ENCODE results near the gene COL8A2.

Gene COL8A2

DNA sequence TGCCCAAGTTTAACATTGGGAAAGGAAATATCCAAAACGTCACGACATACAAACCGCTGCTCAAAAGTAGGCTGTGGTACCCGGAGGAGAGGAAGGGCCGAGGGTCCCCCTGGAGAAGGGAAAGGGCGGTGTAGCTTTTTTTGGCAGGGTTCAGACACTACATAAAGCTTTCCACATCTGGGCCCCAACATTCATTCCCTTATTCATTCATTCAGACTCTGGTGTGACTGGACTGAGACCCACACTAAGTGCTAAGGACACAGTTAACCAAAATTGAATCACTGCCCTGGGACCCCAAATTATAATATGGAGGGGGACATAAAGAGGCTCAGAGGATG, 10.3 kb upstream of the COL8A2 start:
- no peak for DNase-seq (ENCODE audit: low spot score)

GRCh38 chr1:36134505-36135329, 9.7 kb upstream of the COL8A2 start:
- no peak for DNase-seq (ENCODE audit: low spot score)

GRCh38 chr1:36134031-36134430, 9.0 kb upstream of the COL8A2 start:
- DNase-seq (ENCODE audit: low spot score) = no peak

DNA sequence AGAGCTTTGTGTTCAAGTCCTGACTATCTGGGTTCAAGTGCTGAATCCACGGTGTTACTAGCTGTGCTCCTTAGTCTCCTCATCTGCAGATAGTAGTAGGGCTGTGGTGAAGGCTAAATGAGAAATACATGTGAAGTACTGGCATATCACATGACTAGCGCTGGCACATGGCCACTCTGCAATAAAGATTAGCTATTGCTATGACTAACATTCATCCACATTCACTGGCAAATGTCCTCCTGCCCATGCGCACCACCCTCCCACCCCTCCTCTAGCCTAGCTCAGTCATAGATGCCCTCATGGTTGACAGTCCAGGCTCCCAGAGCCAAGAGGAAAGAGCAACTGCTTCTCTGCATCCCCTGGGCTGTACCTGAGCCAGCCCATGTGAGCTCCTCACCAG, 8.5 kb upstream of the COL8A2 start:
- no peak for DNase-seq (ENCODE audit: low spot score)

- DNase-seq (ENCODE audit: low spot score) = no peak
These were observed 7.0 kb upstream of the COL8A2 start for GRCh38 chr1:36132029-36132428.

DNA sequence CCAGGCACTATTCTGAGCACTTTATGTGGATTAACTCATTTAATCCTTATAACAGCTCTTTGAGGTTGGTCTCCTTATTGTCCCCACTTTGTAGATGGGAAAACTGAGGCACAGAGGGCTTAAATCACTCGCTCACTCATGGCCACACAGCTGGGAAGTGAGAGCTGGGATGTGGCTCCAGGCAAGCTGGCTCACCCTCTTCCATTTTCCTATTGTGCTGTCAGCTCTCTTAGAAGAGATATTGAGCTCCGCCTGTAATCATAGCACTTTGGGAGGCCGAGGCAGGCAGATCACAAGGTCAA, 3.8 kb upstream of the COL8A2 start:
- DNase-seq (ENCODE audit: low spot score) = no peak

DNA sequence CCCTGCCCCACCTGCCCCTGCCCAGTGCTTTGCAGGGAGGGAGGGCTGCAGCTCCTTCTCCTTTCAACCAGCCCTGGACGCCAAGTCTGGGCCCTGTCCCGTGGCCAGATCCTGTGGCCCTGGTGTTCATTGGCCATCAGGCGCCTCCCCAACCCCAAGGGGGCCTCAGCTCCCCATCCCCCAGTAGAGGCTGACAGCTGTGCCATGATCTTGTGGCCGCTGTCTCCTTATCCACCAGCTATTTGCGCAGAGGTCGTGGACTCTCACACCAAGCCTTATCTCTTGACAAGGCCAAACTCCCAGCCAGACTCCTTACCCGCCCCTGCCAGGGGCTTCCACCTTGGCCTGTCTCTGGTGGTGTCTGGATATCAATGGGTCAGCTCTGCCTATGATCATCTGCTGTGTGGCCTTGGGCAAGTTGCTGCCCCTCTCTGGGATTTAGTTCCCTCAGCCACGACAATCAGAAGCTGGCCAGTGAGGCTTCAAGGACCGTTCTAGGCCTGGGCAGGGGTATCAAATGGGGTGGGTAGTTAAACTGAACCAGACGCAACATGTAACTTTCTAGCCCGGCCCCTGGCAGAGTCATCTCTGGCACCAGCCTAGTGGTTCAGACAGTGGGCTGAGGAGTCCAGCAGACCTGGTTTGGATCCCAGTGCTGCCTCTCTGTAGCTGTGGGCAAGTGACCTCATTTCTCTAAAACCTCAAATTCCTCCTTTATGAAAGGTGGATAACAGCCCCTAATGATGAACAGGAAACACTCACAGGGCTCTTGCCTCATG, 3.3 kb upstream of the COL8A2 start:
- DNase-seq (ENCODE audit: low spot score) = no peak

DNA sequence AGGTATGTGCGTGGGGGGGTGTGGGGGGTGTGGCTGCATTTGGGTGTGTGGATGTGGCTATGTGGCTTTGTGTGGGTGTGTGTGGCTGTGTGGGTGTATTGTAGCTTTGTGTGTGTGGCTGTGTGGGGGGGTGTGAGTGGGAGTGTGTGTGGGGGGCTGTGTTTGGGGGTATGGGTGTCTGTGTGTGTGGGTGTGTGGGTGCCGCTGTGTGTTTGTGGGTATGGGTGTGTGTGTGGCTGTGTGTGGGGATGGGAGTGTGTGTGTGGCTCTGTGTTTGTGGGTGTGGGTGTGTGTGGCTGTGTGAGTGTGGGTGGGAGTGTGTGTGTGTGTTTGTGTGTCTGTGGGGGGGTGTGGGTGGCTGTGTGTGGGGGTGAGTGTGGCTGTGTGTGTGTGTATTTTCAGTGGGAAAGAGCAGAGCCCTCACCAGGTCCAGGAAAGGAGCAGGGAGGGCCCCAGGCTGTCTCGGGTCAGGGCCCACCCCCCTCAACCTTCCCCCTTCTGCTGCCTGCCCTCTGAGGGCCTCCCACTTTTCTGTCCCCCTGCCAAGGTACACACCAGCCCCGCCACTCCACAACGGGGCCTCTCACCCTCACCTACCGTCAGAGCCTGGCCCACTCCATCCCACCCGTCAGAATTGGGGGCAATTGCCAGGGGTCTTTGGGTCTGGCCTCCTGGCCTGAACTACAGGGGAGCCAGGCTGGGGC, 1.9 kb upstream of the COL8A2 start:
- DNase-seq (ENCODE audit: low spot score) = no peak

- no peak for DNase-seq (ENCODE audit: low spot score)
These were observed 1.1 kb upstream of the COL8A2 start for GRCh38 chr1:36126005-36126716.

DNA sequence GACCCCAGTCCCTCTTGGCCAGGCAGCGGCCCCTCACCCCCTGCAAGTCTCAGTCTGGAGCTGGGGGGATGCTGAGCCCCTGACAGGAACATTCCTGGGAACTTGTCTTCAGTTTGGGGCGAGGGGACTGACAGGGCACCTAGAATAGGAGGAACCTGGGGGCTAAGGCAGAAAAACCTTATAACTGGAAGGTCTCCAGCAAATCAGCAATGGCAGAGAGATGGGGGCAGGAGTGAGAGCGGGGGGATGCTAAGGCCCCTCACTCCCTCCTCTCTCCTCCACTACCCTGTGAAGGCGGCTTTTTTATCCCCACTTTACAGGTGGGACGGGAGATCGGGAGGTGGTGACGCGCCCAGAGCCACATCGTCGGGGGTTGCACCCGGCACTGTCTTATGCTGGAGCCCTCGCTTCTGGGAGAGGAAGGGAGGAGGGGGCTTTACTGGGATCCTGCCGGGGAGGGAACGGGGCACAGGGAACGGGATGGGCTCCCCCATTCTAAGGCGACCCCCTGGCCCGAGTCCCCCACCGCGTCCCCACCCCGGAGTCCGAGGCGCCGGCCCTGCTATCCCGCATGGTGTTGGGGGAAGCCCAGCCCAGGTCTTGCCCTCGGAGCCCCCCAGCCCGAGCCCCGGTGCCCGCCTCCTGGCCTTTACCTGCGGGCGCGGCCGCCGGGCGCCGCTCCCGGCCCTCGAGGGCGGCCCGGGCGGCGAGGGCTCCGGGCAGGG, 456 bp downstream of the COL8A2 start:
- no peak for DNase-seq (ENCODE audit: low spot score)

DNA sequence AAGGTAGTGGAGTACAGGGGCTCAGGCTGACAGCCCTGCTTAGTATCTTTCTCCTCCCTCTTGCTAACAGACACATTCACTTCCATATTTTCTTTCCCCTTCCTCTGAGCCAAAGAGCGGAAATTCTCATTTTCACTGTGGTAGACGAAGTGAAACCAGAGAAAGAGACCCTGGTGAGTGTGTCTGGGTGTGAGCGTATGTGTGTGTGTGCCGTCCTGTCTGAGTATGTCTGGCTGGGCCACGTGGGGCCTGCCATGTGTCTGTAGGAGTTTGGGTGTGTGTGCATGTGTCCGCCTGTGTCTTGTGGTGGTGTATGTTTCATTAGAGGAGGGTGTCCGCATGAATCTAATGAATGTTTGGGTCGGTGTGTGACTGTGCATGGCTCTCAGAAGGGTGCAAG, 1.7 kb downstream of the COL8A2 start:
- peak; percentile 4 for DNase-seq (ENCODE audit: low spot score)

DNA sequence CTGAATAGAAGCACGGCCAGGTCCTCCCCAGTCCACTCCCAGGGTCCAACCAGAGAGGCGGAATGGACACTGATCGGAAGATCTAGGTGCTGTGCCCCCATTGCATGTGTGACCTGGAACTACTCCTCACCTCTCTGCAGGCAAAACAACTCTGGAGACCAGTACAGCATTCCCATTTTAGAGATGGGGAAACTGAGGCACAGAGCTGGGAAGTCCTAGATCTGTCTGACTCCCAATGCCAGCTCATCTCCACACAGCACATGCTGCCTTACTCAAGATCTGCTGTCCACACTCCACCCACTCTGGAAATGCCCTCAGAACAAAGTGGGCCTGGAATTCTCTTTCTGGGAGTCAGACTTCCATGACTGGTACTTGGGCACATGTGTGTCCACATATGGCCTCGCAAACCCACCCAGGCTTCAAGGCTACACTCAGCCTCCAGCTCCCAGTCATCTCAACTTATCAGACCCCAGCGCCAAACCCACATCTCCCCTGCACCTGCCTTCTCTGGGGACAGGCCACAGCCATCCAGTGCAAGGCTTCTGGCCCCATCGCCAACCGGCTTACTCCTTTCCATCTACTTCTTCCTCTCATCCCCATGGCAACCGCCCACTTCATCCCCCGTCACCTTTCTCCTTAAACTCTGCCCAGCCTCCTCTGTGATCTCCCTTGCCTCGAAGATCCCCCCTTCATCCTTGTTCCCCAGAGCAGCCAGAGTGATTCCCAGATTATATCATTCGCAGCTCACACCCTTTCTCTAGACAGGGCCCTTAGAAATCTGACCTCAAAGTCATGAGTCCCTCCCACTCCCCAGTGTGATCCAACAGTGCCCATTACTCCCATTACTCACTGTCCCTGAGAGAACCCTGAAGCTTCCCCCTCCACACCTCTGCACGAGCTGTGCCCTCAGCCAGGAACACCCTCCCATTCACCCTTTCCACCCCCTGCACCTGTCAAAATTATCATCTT, 2.7 kb downstream of the COL8A2 start:
- DNase-seq (ENCODE audit: low spot score) = no peak

DNA sequence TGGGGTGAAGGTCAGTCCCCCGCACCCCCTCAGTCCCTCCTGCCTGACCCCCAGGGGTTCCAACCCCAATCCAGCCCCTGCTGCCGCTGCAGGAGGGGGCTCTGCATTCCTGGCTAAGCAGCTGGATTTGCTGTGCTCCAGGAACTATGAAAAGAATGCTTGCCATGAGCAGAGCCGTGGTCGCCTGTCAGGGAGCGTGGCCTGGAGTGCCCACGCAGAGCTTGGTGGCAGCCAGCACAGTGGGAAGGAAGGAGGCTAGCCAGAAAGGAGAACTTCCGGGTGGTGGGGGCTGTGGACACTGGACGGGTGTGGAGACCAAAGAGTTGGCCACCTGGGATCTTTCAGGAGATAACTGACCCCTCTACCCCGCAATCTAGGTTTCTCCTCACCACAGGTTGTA, 5.6 kb downstream of the COL8A2 start:
- DNase-seq (ENCODE audit: low spot score) = no peak

GRCh38 chr1:36118447-36119204, 6.4 kb downstream of the COL8A2 start:
- no peak for DNase-seq (ENCODE audit: low spot score)

DNA sequence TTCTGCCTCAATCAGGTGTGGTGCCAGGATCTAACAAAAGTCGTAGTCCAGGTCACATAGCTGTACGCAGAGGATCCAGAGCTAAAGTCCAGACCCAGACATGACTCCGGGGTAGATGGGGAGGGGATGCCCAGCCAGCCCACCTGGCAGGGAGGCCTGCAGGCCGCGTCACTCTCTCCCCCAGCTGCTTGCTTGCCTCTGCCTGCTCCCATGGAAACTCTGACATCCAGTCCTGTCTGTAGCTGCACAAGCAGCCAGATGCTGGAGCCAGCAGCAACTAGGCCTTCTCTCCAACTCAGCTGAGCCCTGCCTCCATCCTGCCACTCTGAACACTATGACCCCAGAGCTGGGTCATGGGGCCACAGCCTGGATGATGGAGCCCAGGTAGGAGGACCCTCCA, 8.1 kb downstream of the COL8A2 start:
- no peak for DNase-seq (ENCODE audit: low spot score)

DNA sequence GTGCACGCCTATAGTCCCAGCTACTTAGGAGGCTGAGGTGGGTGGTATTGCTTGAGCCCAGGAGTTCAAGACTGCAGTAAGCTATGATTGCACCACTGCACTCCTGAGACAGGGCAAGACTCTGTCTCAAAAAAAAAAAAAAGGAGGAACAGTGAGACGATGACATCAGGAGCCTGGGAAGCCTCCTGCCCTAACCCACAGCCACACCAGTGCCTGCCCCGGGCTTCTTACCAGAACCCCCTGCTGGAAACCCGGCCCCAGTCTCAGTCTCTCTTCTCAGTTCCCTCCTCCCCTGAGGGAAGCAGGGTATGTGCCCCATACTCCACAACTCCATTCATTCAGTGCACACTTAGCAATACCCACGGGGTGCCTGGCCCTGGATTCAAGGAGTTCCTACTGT, 9.1 kb downstream of the COL8A2 start:
- DNase-seq (ENCODE audit: low spot score) = no peak

GRCh38 chr1:36115200-36115669, 9.8 kb downstream of the COL8A2 start:
- DNase-seq (ENCODE audit: low spot score) = no peak

GRCh38 chr1:36114371-36114770, 10.7 kb downstream of the COL8A2 start:
- no peak for DNase-seq (ENCODE audit: low spot score)

GRCh38 chr1:36112823-36113222, 12.2 kb downstream of the COL8A2 start:
- DNase-seq (ENCODE audit: low spot score) = no peak

GRCh38 chr1:36111151-36111550, 13.9 kb downstream of the COL8A2 start:
- no peak for DNase-seq (ENCODE audit: low spot score)
